ENCODE measurements around the gene TVP23A. TPM values are rescaled to one million over a fixed set of nuclear protein-coding genes. Genes with fewer than 3 reads are reported as not detected.

Gene TVP23A
- total RNA-seq, 1 experiment from 2014 or later, result not detected

DNA sequence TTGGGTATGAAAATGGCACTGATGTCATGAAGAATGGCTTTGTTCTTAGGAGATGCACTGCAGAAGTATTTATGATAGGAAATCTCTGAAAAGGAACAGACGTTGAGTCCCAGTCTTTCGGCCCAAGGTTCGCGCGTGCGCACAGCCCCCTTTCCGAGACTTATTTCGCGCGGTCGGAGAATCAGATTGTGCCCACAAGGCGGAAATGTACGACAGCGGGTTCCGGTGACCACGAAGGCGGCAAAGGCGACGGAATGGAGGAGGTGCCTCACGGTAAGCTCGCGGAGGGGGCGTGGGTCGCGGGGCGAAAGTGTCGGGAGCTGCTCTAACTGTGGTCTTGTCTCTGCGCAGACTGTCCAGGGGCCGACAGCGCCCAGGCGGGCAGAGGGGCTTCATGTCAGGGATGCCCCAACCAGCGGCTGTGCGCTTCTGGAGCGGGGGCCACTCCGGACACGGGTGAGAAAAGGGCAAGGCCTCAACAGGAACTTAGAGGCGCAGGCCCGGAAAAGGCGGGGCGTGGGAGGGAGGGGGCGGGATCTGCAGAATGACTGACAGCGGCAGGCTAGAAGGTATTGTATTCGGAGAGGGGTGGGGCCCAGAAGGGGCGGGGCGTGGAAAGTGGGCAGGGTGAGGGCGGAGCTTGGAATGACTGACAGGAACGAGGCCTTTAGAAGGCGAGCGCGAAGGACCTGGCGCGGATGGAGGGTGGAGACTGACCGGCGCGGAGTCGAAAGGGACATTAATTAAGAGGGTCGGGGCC is 74.8 kb downstream of the TVP23A start, which contains the start of gene NUBP1:
TSS of gene NUBP1 (plus strand) at position 233 of the 760 bp plus-strand sequence. CDS start at position 255, 22 bp downstream.
- no peaks in the 10 kb centered on the region for H3K36me3 ChIP-seq (ENCODE audit: low read depth, low read length)
- no peaks in the 10 kb centered on the region for H3K9me3 ChIP-seq (ENCODE audit: low read length)
- BruUV-seq (replicated peaks), result TSS peak; percentile 89
- H3K4me3 ChIP-seq (ENCODE audit: low read length), result peak within 1 kb of the TSS; percentile 80
- H3K79me2 ChIP-seq (ENCODE audit: low read length), result peaks cover 5% of the 10 kb centered on the region; the same call in 1 of the 2 replicates
- no peaks in the 10 kb centered on the region for H3K27me3 ChIP-seq (ENCODE audit: low read length)
- ATAC-seq, result peak; percentile 93
- H2AFZ ChIP-seq (ENCODE audit: low read length), result peak within 1 kb of the TSS; percentile 90
- peak within 1 kb of the TSS; percentile 91 for H3K27ac ChIP-seq (ENCODE audit: low read length)
- H3K4me2 ChIP-seq (ENCODE audit: low read length), result peak within 1 kb of the TSS; percentile 90
- CTCF ChIA-PET, result interaction anchor here (0.6 kb wide), 1 partner anchor 193 kb away, joined by 3 read pairs; no protein-coding TSS in a partner anchor
- POLR2A ChIA-PET (ENCODE audit: unreplicated experiment), result interaction anchor here (0.5 to 1.3 kb wide), 6 partner anchors 81 to 229 kb away, joined by 3 to 5 read pairs (median 4); partner anchors contain the start of gene DEXI
- no peaks in the 10 kb centered on the region for H4K20me1 ChIP-seq (ENCODE audit: low read length)
- no peaks in the 10 kb centered on the region for H3F3A ChIP-seq (ENCODE audit: low read length, unreplicated experiment)
- DNase-seq, result peak; percentile 94
- H3K9ac ChIP-seq (ENCODE audit: low read length), result peak within 1 kb of the TSS; percentile 98
- no peaks in the 10 kb centered on the region for H3K9me2 ChIP-seq (replicated peaks; ENCODE audit: low read length)
- TF ChIP-seq, protein P1, sequence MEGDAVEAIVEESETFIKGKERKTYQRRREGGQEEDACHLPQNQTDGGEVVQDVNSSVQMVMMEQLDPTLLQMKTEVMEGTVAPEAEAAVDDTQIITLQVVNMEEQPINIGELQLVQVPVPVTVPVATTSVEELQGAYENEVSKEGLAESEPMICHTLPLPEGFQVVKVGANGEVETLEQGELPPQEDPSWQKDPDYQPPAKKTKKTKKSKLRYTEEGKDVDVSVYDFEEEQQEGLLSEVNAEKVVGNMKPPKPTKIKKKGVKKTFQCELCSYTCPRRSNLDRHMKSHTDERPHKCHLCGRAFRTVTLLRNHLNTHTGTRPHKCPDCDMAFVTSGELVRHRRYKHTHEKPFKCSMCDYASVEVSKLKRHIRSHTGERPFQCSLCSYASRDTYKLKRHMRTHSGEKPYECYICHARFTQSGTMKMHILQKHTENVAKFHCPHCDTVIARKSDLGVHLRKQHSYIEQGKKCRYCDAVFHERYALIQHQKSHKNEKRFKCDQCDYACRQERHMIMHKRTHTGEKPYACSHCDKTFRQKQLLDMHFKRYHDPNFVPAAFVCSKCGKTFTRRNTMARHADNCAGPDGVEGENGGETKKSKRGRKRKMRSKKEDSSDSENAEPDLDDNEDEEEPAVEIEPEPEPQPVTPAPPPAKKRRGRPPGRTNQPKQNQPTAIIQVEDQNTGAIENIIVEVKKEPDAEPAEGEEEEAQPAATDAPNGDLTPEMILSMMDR (conservative IDR thresholded peaks at IDR 0.05; ENCODE audit: low read depth, low read length), result no peak
- TF ChIP-seq EZH2phosphoT487 (IDR thresholded peaks at IDR 0.05; ENCODE audit: borderline replicate concordance, low read length) (no peak), EZH2 (IDR thresholded peaks at IDR 0.05; ENCODE audit: low read length, unreplicated experiment) (no peak)
- peaks cover 9% of the 10 kb centered on the region for H3K4me1 ChIP-seq (ENCODE audit: insufficient read depth, low read length)
- intact Hi-C loops (cut with micrococcal nuclease), result loop anchor here (5.0 kb wide), 1 partner anchor 199 kb away; the partner anchor contains the start of genes CLEC16A and DEXI

DNA sequence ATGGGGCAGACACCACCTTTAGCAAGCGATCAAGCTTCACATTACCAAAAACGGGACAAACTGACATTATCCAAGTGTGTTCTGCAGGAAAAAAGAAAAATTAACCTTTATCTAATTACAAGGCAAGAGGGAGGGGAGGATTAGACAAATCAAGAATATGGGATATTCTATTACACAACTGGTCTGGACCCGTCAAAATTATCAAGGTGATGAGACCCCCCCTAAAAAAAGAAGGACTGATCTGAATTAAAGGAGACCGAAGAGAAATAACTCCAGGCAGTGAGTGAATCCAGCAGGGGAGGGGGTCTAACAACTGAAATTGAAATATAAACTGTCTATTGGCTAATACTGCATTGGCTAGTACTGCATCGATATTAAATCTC is 75.4 kb downstream of the TVP23A start:
- Histone ChIP-seq H3K9me2 (replicated peaks; ENCODE audit: low read length) (no peaks in the 10 kb centered on the region), H3F3A (ENCODE audit: low read length, unreplicated experiment) (no peaks in the 10 kb centered on the region), H2AFZ (ENCODE audit: low read length) (peak overlapping the region; percentile 90), H3K36me3 (ENCODE audit: low read depth, low read length) (no peaks in the 10 kb centered on the region), H3K4me2 (ENCODE audit: low read length) (peak overlapping the region; percentile 83), H3K27ac (ENCODE audit: low read length) (no peak overlapping the region), H3K27me3 (ENCODE audit: low read length) (no peaks in the 10 kb centered on the region), H3K79me2 (ENCODE audit: low read length) (peaks cover 5% of the 10 kb centered on the region; the same call in 1 of the 2 replicates), H3K4me1 (ENCODE audit: insufficient read depth, low read length) (peaks cover 14% of the 10 kb centered on the region), H3K9me3 (ENCODE audit: low read length) (no peaks in the 10 kb centered on the region), H4K20me1 (ENCODE audit: low read length) (no peaks in the 10 kb centered on the region), H3K4me3 (ENCODE audit: low read length) (peak overlapping the region; percentile 80), H3K9ac (ENCODE audit: low read length) (peak overlapping the region; percentile 98)
- BruUV-seq (replicated peaks), result no TSS peak
- intact Hi-C loops (cut with micrococcal nuclease), result loop anchor here (5.0 kb wide), 1 partner anchor 199 kb away; the partner anchor contains the start of genes CLEC16A and DEXI
- DNase-seq (no peak), ATAC-seq (no peak)
- TF ChIP-seq EZH2 (IDR thresholded peaks at IDR 0.05; ENCODE audit: low read length, unreplicated experiment) (no peak), EZH2phosphoT487 (IDR thresholded peaks at IDR 0.05; ENCODE audit: borderline replicate concordance, low read length) (no peak)
- TF ChIP-seq, protein P1 (conservative IDR thresholded peaks at IDR 0.05; ENCODE audit: low read depth, low read length), result no peak
- ChIA-PET CTCF (no interaction called here), POLR2A (ENCODE audit: unreplicated experiment) (interaction anchor here (1.3 kb wide), 1 partner anchor 199 kb away, joined by 5 read pairs; the partner anchor contains the start of gene DEXI)

Data from PC-3 (cell line).